HuH-7.5 (cell line): ENCODE measurements around the gene BICD2.

Experiments
- DNase-seq: peaks from one replicate; pipeline ENCODE4 v3.0.0; 2011; ENCODE audit warnings: low spot score

Gene BICD2

DNA sequence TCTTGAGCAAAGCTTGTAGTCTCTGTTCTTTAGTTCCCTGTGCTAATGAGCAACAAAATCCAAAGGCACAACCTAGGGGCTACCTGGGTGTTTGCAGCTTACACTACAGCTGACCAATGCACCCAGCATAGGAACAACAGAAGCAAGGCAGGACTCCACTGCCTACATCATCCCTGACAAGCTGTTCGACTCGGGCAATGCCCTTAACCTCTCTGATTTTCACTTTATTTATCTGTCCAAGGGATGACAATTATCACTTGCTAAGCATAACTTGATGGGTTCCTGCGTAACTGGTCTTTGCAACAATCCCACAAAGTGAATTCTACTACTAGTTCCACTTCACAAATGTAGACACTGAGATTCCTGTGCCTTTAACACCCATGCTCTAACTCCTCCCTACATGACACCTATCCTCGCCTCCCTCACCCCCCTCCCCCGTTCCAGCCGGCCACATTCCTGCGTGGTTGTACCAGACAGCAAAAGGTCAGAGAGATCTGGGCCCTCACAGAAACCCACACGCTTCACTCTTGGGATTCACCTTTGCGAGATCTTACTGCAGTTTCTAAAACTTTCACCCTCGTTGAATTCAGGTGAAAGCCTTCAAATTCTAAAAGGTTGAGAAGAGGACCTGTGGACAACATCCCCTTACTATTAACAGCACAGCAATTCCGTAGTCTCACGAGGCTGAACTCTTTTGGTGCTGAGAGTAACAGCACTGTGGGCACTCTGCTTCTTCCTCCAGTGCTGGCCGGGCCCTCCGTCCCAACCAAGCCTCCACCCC is 95.7 kb downstream of the BICD2 start:
- peak; percentile 85 for DNase-seq

- no peak for DNase-seq
Measured at GRCh38 chr9:92666912-92667532, 97.6 kb downstream of the BICD2 start.

DNA sequence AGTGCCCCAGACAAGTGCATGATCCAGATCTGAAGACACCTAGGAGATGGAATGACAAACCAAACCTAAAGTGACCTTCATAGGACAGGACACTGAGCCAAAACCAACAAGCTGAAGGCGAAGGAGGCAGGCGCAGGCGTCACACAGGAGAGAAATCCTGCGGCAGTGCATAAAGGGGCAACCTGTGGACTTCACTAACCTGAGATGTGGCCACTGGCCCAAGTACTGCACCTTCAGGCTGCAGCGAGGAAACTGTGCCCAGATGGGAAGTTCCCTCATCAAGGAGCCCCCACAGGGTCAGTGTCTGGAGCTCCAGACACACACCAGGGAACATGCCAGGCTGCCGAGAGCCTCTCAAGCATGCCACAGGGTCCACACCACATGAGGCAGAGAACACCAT is 98.4 kb downstream of the BICD2 start:
- no peak for DNase-seq

GRCh38 chr9:92665836-92666235 is 98.8 kb downstream of the BICD2 start:
- DNase-seq, result no peak

- DNase-seq, result no peak
Measured at GRCh38 chr9:92664394-92665152, 100.1 kb downstream of the BICD2 start.

DNA sequence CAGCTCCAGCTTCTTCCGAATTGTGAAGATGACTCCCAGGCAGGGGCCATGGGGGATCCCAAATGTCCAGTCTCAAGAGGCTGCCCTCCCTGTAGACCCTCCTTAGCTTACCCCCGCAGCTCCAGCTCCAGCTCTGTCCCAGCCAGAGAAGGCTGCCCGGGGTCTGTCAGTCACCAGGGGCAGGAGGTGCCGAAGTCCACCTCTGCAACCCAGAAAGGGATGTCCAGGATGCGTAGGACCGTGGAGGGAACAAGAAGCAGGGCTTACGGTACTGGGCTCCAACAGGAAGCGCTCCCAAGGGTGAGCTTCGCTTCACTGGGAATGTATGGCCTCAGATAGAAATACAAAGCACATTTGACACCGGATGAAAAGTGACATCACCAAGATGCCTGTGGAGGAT is 100.7 kb downstream of the BICD2 start:
- DNase-seq, result no peak

- DNase-seq, result no peak
Measured at GRCh38 chr9:92663126-92663525, 101.5 kb downstream of the BICD2 start.

- no peak for DNase-seq
Measured at GRCh38 chr9:92661743-92662142, 102.9 kb downstream of the BICD2 start.
